ENCODE results near the gene ELFN2. TPM values are rescaled to one million over a fixed set of nuclear protein-coding genes. Genes with fewer than 3 reads are reported as not detected.

ELFN2 gene
- total and polyA plus RNA-seq, 2 donors (not counting 3 experiments of a cell fraction or from before 2014, with no cell fraction given), result 0.41 to 1.3 TPM

DNA sequence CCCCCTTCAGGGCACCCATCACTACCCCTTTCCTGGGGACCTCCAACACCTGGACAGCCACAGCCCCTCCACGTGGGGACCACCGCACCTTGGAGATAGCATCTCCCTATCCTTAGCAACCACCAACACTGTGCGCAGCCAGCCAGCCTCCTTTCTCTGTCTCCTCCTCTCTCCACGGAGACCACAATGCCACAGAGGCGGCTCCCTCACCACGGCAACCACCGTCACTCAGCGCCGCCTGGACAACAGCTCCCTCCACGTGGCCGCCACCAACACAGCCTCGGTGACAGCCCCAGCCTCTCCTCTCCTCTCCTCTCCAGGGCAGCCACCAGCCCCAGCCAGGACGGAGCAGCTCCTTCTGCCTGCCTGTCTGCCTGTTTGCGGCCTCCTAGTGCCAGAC is 10.5 kb downstream of the ELFN2 start:
- Histone ChIP-seq H3K9ac (replicated peaks; ENCODE audit: extremely low read depth, insufficient read depth, low read length) (no peak overlapping the region), H3K27ac (ENCODE audit: insufficient read depth, low read depth, low read length) (no peak overlapping the region), H4K20me1 (replicated peaks; ENCODE audit: control insufficient read depth, extremely low read depth, insufficient read depth, low read length) (no peaks in the 10 kb centered on the region), H3K4me2 (ENCODE audit: insufficient read depth, low read length) (no peak overlapping the region), H3K36me3 (ENCODE audit: control insufficient read depth in 2 of 2, extremely low read depth in 1 of 2, insufficient read depth in 2 of 2, low read length in 2 of 2) (no peaks in the 10 kb centered on the region), H3K9me1 (replicated peaks; ENCODE audit: control insufficient read depth, extremely low read depth, insufficient read depth, low read length) (no peaks in the 10 kb centered on the region), H2AFZ (ENCODE audit: low read depth, low read length) (no peak overlapping the region), H3K27me3 (ENCODE audit: control insufficient read depth in 2 of 2, insufficient read depth in 2 of 2, low read length in 2 of 2) (peaks cover 0 to 14% of the 10 kb centered on the region in 2 experiments), H3K79me2 (ENCODE audit: control insufficient read depth, insufficient read depth, low read length) (no peaks in the 10 kb centered on the region), H3K4me1 (ENCODE audit: control insufficient read depth, extremely low read depth, insufficient read depth, low read length) (peaks cover 8% of the 10 kb centered on the region), H3K4me3 (replicated peaks in 1 of 3; ENCODE audit: insufficient read depth in 1 of 3, low read depth in 1 of 3, low read length in 3 of 3) (no peak overlapping the region), H3K9me3 (replicated peaks; ENCODE audit: control insufficient read depth, insufficient read depth, low read length) (no peaks in the 10 kb centered on the region)
- no peak for DNase-seq (ENCODE audit: low read depth, low spot score)
- ChIA-PET POLR2A (no interaction called here), CTCF (interaction anchor here (1.5 kb wide), 1 partner anchor 12 kb away, joined by 5 read pairs; no protein-coding TSS in a partner anchor)
- intact Hi-C loops (cut with micrococcal nuclease), result no loop called here
- TF ChIP-seq MAX (IDR thresholded peaks at IDR 0.05; ENCODE audit: insufficient read depth, insufficient read length) (no peak), CTCF (IDR thresholded peaks at IDR 0.05; ENCODE audit: extremely low read depth in 1 of 2, insufficient read depth in 1 of 2, low read depth in 1 of 2, low read length in 2 of 2) (no peak), POLR2A (IDR thresholded peaks at IDR 0.05; ENCODE audit: low read depth, low read length) (no peak)
- FAIRE-seq, result no peak
- BruUV-seq (replicated peaks), result no TSS peak
- dilution Hi-C loops (cut with MboI; ENCODE audit: extremely low pct_ligation_motif_present, low sequenced_read_pairs), result no loop called here

DNA sequence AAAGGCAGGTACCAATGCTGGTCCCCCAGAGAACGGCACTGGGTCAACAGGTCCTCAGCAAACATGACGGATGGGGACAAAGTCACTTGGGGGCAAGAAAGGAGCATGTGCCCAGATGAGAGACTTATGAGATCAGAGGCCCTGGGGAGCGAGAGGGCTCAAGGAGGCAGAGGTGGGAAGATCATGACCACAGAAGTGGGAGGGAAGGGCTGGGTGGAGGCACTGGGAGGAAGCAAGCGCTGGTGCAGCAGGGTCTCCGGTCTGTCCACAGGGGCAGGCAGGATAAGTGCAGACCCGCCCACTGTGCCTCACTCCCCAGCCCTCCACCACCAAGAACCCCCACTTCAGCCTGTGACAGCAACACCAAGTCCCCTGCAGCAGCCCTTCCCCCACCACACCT is 10.9 kb downstream of the ELFN2 start:
- H3K27me3 ChIP-seq (ENCODE audit: control insufficient read depth in 2 of 2, insufficient read depth in 2 of 2, low read length in 2 of 2), result peaks cover 0 to 14% of the 10 kb centered on the region in 2 experiments
- H3K9me1 ChIP-seq (replicated peaks; ENCODE audit: control insufficient read depth, extremely low read depth, insufficient read depth, low read length), result no peaks in the 10 kb centered on the region
- ChIA-PET CTCF (interaction anchor here (1.5 kb wide), 1 partner anchor 12 kb away, joined by 5 read pairs; no protein-coding TSS in a partner anchor), POLR2A (no interaction called here)
- H3K9ac ChIP-seq (replicated peaks; ENCODE audit: extremely low read depth, insufficient read depth, low read length), result no peak overlapping the region
- no peak overlapping the region for H3K4me3 ChIP-seq (replicated peaks in 1 of 3; ENCODE audit: insufficient read depth in 1 of 3, low read depth in 1 of 3, low read length in 3 of 3)
- DNase-seq (ENCODE audit: low read depth, low spot score), result no peak
- no peak for FAIRE-seq
- no peak overlapping the region for H3K27ac ChIP-seq (ENCODE audit: insufficient read depth, low read depth, low read length)
- H3K36me3 ChIP-seq (ENCODE audit: control insufficient read depth in 2 of 2, extremely low read depth in 1 of 2, insufficient read depth in 2 of 2, low read length in 2 of 2), result no peaks in the 10 kb centered on the region
- H3K79me2 ChIP-seq (ENCODE audit: control insufficient read depth, insufficient read depth, low read length), result no peaks in the 10 kb centered on the region
- H4K20me1 ChIP-seq (replicated peaks; ENCODE audit: control insufficient read depth, extremely low read depth, insufficient read depth, low read length), result no peaks in the 10 kb centered on the region
- H3K9me3 ChIP-seq (replicated peaks; ENCODE audit: control insufficient read depth, insufficient read depth, low read length), result no peaks in the 10 kb centered on the region
- H3K4me1 ChIP-seq (ENCODE audit: control insufficient read depth, extremely low read depth, insufficient read depth, low read length), result peaks cover 8% of the 10 kb centered on the region
- TF ChIP-seq CTCF (IDR thresholded peaks at IDR 0.05; ENCODE audit: extremely low read depth in 1 of 2, insufficient read depth in 1 of 2, low read depth in 1 of 2, low read length in 2 of 2) (no peak), EZH2 (IDR thresholded peaks at IDR 0.05; ENCODE audit: borderline replicate concordance, low read depth, low read length, severe bottlenecking) (no peak), JUN (IDR thresholded peaks at IDR 0.05; ENCODE audit: borderline replicate concordance, insufficient read depth, insufficient read length, low read depth) (no peak)
- dilution Hi-C loops (cut with MboI; ENCODE audit: extremely low pct_ligation_motif_present, low sequenced_read_pairs), result no loop called here
- no peak overlapping the region for H3K4me2 ChIP-seq (ENCODE audit: insufficient read depth, low read length)
- no peak overlapping the region for H2AFZ ChIP-seq (ENCODE audit: low read depth, low read length)
- BruUV-seq (replicated peaks), result no TSS peak
- intact Hi-C loops (cut with micrococcal nuclease), result no loop called here

Data from endothelial cell of umbilical vein (primary cell).